Heart left ventricle (tissue), 13 donors: ENCODE data around the gene RNF145.

Experiments
- CTCF ChIP-seq, 12 donors: fragments of 200-600 bp; sonication (generic) in 4 of 12; IDR thresholded peaks; one replicate each; pipeline versions ENCODE4 v1.5.0 to v1.8.0; 2018 to 2022; ENCODE audit warnings: antibody characterized with exemption in 12 of 12, mild to moderate bottlenecking in 5 of 12
- POLR2A ChIP-seq, 2 donors: fragments of 450-650 bp; IDR thresholded peaks; one replicate each; pipeline ENCODE4 v1.6.1; 2017; ENCODE audit warnings: antibody characterized with exemption in 2 of 2, mild to moderate bottlenecking in 2 of 2, moderate library complexity in 2 of 2
- donor health status: ischemic (EF 13 %, LVEDD 7.1; RV severe dilation, severe dysfunction).
- donor health status: DM: no; HTN: yes; CAD: no.
- donor health status: DM: no; HTN: no; CAD: no.
- donor health status: ischemic (EF 25% LVEDD 6.9; RV normal size, moderate dysfunction).
- donor health status: ischemic (EF 25% LVEDD 5.7; RV mildly dilated, moderate dysfunction).
- donor health status: ischemic (EF 35%, LVEDD 5.7; RV mildly dilated, moderate dysfunction).
- donor health status: nonischemic (EF 11% LVEDD 7.7; RV severe dilation, severe dysfunction).
- donor health status: DM: yes; HTN: yes; CAD: no.
- donor health status: PGD.
- donor health status: ischemic (EF 29% LVEDD 5.4; RV normal size, mild dysfunction).
- donor health status: nonischemic (EF 23%, LVEDD 6.1; RV moderate dilation, normal function).

- TF ChIP-seq POLR2A (IDR thresholded peaks at IDR 0.05) (no peak), CTCF (IDR thresholded peaks at IDR 0.05) (no peak)
Measured at GRCh38 chr5:159123700-159124099, 85.7 kb downstream of the RNF145 start.
